Glutamatergic neuron (in vitro differentiated cells): Measurements from ENCODE around the gene SULT1B1. TPM values are rescaled to one million over a fixed set of nuclear protein-coding genes. Genes with fewer than 3 reads are reported as not detected.

ENCODE experiments used
- DNase-seq: peaks from one replicate; pipeline ENCODE4 v3.0.0; 2022
- H3K27ac Mint-ChIP-seq: one replicate; pipeline ENCODE4 v1.8.0; 2020; ENCODE audit warnings: mild to moderate bottlenecking, mixed read lengths, inconsistent platforms; ENCODE audit not compliant: unreplicated experiment
- H3K27me3 Mint-ChIP-seq: one replicate; pipeline ENCODE4 v1.8.0; 2020; ENCODE audit warnings: mild to moderate bottlenecking, moderate library complexity, mixed read lengths, inconsistent platforms; ENCODE audit not compliant: unreplicated experiment
- H3K36me3 Mint-ChIP-seq: one replicate; pipeline ENCODE4 v1.8.0; 2020; ENCODE audit warnings: mild to moderate bottlenecking, mixed read lengths, inconsistent platforms; ENCODE audit not compliant: unreplicated experiment
- H3K4me1 Mint-ChIP-seq: one replicate; pipeline ENCODE4 v1.8.0; 2020; ENCODE audit warnings: mild to moderate bottlenecking, low read depth, mixed read lengths, inconsistent platforms; ENCODE audit not compliant: unreplicated experiment
- H3K4me3 Mint-ChIP-seq: one replicate; pipeline ENCODE4 v1.8.0; 2020; ENCODE audit warnings: mild to moderate bottlenecking, mixed read lengths, inconsistent platforms; ENCODE audit not compliant: unreplicated experiment
- H3K9me3 Mint-ChIP-seq: one replicate; pipeline ENCODE4 v1.8.0; 2020; ENCODE audit warnings: mild to moderate bottlenecking, moderate library complexity, mixed read lengths, inconsistent platforms; ENCODE audit not compliant: unreplicated experiment
- long read RNA-seq: library from polyadenylated mRNA; unstranded; transcript quantifications from one replicate; pipeline ENCODE4 v2.0.0, GENCODE V29; 2020; ENCODE audit not compliant: unreplicated experiment
- total RNA-seq: library from RNA; stranded (reverse); fragmentation: NEBNext Ultra II Directional; extraction: Animal tissue kit (Norgen Biotek cat#: 25700); gene quantifications from one replicate; pipeline ENCODE4 v1.2.1, GENCODE V29; 2021; ENCODE audit not compliant: unreplicated experiment
- TF ChIP-seq, protein P1 (sequence below): fragments of 200-600 bp; sonication (generic); IDR thresholded peaks from one replicate; pipeline ENCODE4 v1.5.0; 2021; ENCODE audit not compliant: partially characterized antibody, unreplicated experiment

Gene SULT1B1
- total RNA-seq: 0.10 TPM
- long read RNA-seq: 0 reads

DNA sequence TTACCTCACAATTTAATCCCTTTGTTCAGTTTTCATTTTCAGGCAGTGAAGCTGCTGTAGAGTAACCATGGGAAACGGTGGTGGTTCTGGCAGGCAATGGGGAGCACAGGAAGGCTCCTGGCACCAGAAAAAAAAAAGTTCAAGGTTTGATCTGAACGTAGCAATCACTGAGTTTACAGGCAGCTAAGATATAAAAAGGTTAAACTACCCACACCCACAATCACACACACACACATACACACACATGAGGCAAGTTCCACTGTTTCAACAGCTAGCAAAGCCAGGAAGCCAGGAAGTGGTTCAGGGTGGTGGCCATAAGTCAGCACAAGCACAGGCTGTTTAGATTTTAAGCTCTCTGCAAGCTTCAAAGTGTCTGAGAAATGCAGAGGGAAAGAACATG lies at the start of gene SULT1B1:
Gene SULT1B1 (minus strand): TSS at position 166 of the 400 bp plus-strand sequence. CDS start 5,403 bp downstream, outside the sequence.
- H3K4me1 Mint-ChIP-seq: no peaks in the 10 kb centered on the region
- H3K27ac Mint-ChIP-seq: no peak within 1 kb of the TSS
- H3K9me3 Mint-ChIP-seq: peaks cover 1% of the 10 kb centered on the region
- no peak for DNase-seq
- H3K4me3 Mint-ChIP-seq: no peak within 1 kb of the TSS
- TF ChIP-seq, protein P1, sequence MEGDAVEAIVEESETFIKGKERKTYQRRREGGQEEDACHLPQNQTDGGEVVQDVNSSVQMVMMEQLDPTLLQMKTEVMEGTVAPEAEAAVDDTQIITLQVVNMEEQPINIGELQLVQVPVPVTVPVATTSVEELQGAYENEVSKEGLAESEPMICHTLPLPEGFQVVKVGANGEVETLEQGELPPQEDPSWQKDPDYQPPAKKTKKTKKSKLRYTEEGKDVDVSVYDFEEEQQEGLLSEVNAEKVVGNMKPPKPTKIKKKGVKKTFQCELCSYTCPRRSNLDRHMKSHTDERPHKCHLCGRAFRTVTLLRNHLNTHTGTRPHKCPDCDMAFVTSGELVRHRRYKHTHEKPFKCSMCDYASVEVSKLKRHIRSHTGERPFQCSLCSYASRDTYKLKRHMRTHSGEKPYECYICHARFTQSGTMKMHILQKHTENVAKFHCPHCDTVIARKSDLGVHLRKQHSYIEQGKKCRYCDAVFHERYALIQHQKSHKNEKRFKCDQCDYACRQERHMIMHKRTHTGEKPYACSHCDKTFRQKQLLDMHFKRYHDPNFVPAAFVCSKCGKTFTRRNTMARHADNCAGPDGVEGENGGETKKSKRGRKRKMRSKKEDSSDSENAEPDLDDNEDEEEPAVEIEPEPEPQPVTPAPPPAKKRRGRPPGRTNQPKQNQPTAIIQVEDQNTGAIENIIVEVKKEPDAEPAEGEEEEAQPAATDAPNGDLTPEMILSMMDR: no peak
- H3K36me3 Mint-ChIP-seq: no peaks in the 10 kb centered on the region
- H3K27me3 Mint-ChIP-seq: peaks cover 1% of the 10 kb centered on the region

DNA sequence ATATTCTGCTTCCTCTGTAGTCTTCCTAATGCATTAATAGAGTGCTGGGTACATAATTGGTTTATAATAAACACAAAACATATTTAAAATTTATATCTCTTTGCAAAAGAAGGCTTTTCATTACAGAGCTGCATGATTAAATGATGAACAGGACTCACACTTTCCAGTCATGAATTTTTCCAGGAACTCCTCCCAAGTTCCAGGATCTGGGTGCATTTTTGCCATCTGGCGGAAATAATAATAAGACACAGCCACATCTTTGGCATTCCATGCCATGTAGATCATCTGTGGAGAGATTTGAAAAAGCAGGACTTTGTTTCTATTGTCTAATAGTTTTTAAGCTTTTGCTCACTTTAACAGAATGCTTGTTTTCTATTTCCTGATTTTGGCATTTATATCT lies 40.2 kb upstream of the SULT1B1 start:
- TF ChIP-seq, protein P1: no peak
- Mint-ChIP-seq H3K36me3 (no peaks in the 10 kb centered on the region), H3K27me3 (peaks cover 3% of the 10 kb centered on the region), H3K27ac (no peak overlapping the region), H3K4me3 (no peak overlapping the region), H3K9me3 (peaks cover 1% of the 10 kb centered on the region), H3K4me1 (no peaks in the 10 kb centered on the region)
- DNase-seq: no peak

DNA sequence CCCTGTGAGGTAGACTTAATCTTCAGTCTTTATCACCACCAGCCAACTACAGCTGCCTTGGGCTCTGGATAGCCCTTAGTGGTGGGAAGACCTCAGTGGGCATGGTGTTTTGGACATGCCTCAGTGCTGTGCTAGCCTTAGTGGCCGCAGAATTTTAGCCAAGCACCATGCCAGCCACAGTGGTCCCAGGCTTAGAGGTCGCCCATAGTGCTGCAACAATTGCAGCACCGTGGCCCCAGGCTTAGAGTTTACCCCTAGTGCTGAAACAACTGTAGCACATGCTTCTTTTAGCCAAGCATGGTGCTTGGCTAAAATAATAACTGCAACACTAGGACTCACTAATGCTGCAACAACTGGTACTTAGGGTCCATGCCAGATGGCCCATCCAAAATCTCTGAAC lies 38.9 kb upstream of the SULT1B1 start:
- no peak for DNase-seq
- H3K27me3 Mint-ChIP-seq: peaks cover 3% of the 10 kb centered on the region
- no peaks in the 10 kb centered on the region for H3K36me3 Mint-ChIP-seq
- no peak overlapping the region for H3K27ac Mint-ChIP-seq
- H3K4me1 Mint-ChIP-seq: no peaks in the 10 kb centered on the region
- H3K9me3 Mint-ChIP-seq: peaks cover 1% of the 10 kb centered on the region
- H3K4me3 Mint-ChIP-seq: no peak overlapping the region
- TF ChIP-seq, protein P1: no peak

DNA sequence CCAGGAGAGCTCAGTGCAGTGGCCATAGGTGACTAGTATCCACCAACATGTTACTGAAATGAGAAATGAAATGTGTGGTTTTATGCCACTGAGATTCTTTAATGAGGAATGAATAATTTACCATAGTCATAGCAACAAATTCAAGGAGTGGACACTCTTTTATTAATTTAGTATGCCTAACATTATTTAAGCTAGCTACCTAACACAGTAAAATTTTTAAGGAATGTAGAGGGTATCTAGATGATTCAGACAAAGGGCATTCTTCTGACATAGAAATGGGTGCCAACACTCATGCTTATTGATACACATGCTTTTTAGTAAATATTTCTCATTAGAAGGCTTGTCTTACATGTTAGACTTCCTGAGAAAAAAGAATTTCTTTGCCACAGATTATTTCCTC lies 33.3 kb upstream of the SULT1B1 start:
- Mint-ChIP-seq H3K27ac (no peak overlapping the region), H3K36me3 (no peaks in the 10 kb centered on the region), H3K9me3 (peaks cover 1% of the 10 kb centered on the region), H3K4me1 (no peaks in the 10 kb centered on the region), H3K4me3 (no peak overlapping the region), H3K27me3 (peaks cover 1% of the 10 kb centered on the region)
- TF ChIP-seq, protein P1: no peak
- no peak for DNase-seq

DNA sequence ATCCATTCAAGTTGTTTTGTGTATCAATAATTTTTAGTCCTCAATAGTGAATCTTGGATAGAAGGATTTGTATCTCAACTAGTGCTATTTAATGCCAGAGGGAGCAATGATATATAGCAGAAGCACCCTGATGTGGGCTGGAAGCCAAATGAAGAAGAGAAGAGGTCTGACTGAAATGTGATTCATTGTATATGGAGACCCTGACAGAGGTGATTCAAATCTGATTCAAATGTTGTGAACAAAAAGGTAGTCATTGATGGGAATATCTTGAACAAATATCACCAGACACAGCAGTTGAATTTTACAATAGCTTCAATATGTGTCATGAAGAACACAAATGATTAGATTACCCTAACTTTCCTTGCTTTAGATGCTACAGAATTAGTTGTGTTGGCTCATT lies 27.5 kb upstream of the SULT1B1 start:
- Mint-ChIP-seq H3K4me1 (no peaks in the 10 kb centered on the region), H3K4me3 (no peak overlapping the region), H3K27ac (no peak overlapping the region), H3K27me3 (no peaks in the 10 kb centered on the region), H3K9me3 (no peaks in the 10 kb centered on the region), H3K36me3 (no peaks in the 10 kb centered on the region)
- DNase-seq: no peak
- TF ChIP-seq, protein P1: no peak
